Measurements from ENCODE around the gene WHRN. TPM values are rescaled to one million over a fixed set of nuclear protein-coding genes. Genes with fewer than 3 reads are reported as not detected.

WHRN gene
- total and polyA plus RNA-seq, 2 of the 13 experiments (the other 11 are each of a cell fraction or from before 2014, with no cell fraction given), result 2.3 to 5.3 TPM

- no TSS peak for BruUV-seq (replicated peaks)
- DNase-seq (ENCODE audit: low spot score) (no peak), ATAC-seq (no peak), FAIRE-seq (no peak)
- H2AFZ ChIP-seq (ENCODE audit: low read length), result no peak overlapping the region
- intact Hi-C loops (cut with micrococcal nuclease; ENCODE audit: unreplicated experiment), result loop anchor here (5.0 kb wide), 1 partner anchor 48 kb away; no protein-coding TSS in a partner anchor
- no peak overlapping the region for H3K4me3 ChIP-seq (replicated peaks in 1 of 3; ENCODE audit: insufficient read depth in 1 of 3, low read depth in 2 of 3, low read length in 3 of 3)
- WGBS (ENCODE audit: low lambda C conversion rate), result 93% methylated on average over 7 of the region's 7 CpGs
- POLR2A ChIA-PET, result interaction anchor here (1.0 kb wide), 1 partner anchor 9 kb away, joined by 4 read pairs; no protein-coding TSS in a partner anchor
- CTCF ChIA-PET (ENCODE audit: low intra/inter-chr PET ratio, low total read pairs), result no interaction called here
- H4K20me1 ChIP-seq (ENCODE audit: insufficient read depth, low read length), result 0 out of 2 replicates have a peak, but pooled peaks cover 5% of the 10 kb centered on the region
- no peak overlapping the region for H3K9ac ChIP-seq (ENCODE audit: insufficient read depth, low read depth, low read length)
- H3K27ac ChIP-seq (ENCODE audit: extremely low read length, insufficient read depth, low read length), result no peak overlapping the region
- no peaks in the 10 kb centered on the region for H3K36me3 ChIP-seq (replicated peaks in 1 of 2; ENCODE audit: control insufficient read depth in 1 of 2, insufficient read depth in 2 of 2, low read length in 2 of 2)
- H3K4me2 ChIP-seq (ENCODE audit: low read depth, low read length), result no peak overlapping the region
- H3K4me1 ChIP-seq (ENCODE audit: insufficient read depth, low read length), result peaks cover 47% of the 10 kb centered on the region
- no peaks in the 10 kb centered on the region for H3K27me3 ChIP-seq (ENCODE audit: control insufficient read depth in 1 of 2, insufficient read depth in 2 of 2, low read length in 2 of 2)
- H3K79me2 ChIP-seq (ENCODE audit: insufficient read depth, low read length), result no peaks in the 10 kb centered on the region
- no peaks in the 10 kb centered on the region for H3K9me3 ChIP-seq (ENCODE audit: low read length)
- in situ Hi-C loops (cut with HindIII; ENCODE audit: extremely low pct_ligation_motif_present, low pct_unique_long_range_greater_than_20kb), result no loop called here
- TF ChIP-seq PRDM10 (CRISPR knock-in tag; IDR thresholded peaks at IDR 0.05; ENCODE audit: low read depth) (no peak), ZBTB21 (CRISPR knock-in tag; IDR thresholded peaks at IDR 0.05) (no peak), ZNF138 (CRISPR knock-in tag; IDR thresholded peaks at IDR 0.05; ENCODE audit: low read depth) (no peak), ZNF878 (CRISPR knock-in tag; IDR thresholded peaks at IDR 0.05) (no peak), PAF1 (CRISPR knock-in tag; IDR thresholded peaks at IDR 0.05) (no peak), NFE2 (CRISPR knock-in tag; IDR thresholded peaks at IDR 0.05) (no peak), ZNF850 (CRISPR knock-in tag; conservative IDR thresholded peaks at IDR 0.05) (no peak), FOXA3 (CRISPR knock-in tag; IDR thresholded peaks at IDR 0.05) (no peak), HNRNPH1 (optimal IDR thresholded peaks at IDR 0.05; ENCODE audit: low read depth, low read length) (no peak), HNF4A (CRISPR knock-in tag; IDR thresholded peaks at IDR 0.05) (no peak), LBX2 (CRISPR knock-in tag; IDR thresholded peaks at IDR 0.05; ENCODE audit: borderline replicate concordance) (no peak), NPAS2 (CRISPR knock-in tag; IDR thresholded peaks at IDR 0.05; ENCODE audit: borderline replicate concordance) (no peak)
- TF ChIP-seq, protein P1, sequence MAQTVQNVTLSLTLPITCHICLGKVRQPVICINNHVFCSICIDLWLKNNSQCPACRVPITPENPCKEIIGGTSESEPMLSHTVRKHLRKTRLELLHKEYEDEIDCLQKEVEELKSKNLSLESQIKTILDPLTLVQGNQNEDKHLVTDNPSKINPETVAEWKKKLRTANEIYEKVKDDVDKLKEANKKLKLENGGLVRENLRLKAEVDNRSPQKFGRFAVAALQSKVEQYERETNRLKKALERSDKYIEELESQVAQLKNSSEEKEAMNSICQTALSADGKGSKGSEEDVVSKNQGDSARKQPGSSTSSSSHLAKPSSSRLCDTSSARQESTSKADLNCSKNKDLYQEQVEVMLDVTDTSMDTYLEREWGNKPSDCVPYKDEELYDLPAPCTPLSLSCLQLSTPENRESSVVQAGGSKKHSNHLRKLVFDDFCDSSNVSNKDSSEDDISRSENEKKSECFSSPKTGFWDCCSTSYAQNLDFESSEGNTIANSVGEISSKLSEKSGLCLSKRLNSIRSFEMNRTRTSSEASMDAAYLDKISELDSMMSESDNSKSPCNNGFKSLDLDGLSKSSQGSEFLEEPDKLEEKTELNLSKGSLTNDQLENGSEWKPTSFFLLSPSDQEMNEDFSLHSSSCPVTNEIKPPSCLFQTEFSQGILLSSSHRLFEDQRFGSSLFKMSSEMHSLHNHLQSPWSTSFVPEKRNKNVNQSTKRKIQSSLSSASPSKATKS (CRISPR knock-in tag; IDR thresholded peaks at IDR 0.05), result no peak
- TF ChIP-seq, protein P2, sequence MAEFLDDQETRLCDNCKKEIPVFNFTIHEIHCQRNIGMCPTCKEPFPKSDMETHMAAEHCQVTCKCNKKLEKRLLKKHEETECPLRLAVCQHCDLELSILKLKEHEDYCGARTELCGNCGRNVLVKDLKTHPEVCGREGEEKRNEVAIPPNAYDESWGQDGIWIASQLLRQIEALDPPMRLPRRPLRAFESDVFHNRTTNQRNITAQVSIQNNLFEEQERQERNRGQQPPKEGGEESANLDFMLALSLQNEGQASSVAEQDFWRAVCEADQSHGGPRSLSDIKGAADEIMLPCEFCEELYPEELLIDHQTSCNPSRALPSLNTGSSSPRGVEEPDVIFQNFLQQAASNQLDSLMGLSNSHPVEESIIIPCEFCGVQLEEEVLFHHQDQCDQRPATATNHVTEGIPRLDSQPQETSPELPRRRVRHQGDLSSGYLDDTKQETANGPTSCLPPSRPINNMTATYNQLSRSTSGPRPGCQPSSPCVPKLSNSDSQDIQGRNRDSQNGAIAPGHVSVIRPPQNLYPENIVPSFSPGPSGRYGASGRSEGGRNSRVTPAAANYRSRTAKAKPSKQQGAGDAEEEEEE (CRISPR knock-in tag; IDR thresholded peaks at IDR 0.05; ENCODE audit: borderline replicate concordance), result no peak
- TF ChIP-seq, protein P3, sequence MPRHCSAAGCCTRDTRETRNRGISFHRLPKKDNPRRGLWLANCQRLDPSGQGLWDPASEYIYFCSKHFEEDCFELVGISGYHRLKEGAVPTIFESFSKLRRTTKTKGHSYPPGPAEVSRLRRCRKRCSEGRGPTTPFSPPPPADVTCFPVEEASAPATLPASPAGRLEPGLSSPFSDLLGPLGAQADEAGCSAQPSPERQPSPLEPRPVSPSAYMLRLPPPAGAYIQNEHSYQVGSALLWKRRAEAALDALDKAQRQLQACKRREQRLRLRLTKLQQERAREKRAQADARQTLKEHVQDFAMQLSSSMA (CRISPR knock-in tag; IDR thresholded peaks at IDR 0.05), result no peak
These were observed 120.4 kb downstream of the WHRN start for GRCh38 chr9:114384836-114385396.

All from HepG2 (cell line).